HG03175 (cell line): ENCODE results near the gene ULBP2.

Source experiments
- ATAC-seq: cut with Tn5 transposase; IDR thresholded peaks from one replicate; pipeline ENCODE4 v1.9.1; 2021; ENCODE audit warnings: mild to moderate bottlenecking, moderate library complexity; ENCODE audit not compliant: unreplicated experiment

Gene ULBP2

DNA sequence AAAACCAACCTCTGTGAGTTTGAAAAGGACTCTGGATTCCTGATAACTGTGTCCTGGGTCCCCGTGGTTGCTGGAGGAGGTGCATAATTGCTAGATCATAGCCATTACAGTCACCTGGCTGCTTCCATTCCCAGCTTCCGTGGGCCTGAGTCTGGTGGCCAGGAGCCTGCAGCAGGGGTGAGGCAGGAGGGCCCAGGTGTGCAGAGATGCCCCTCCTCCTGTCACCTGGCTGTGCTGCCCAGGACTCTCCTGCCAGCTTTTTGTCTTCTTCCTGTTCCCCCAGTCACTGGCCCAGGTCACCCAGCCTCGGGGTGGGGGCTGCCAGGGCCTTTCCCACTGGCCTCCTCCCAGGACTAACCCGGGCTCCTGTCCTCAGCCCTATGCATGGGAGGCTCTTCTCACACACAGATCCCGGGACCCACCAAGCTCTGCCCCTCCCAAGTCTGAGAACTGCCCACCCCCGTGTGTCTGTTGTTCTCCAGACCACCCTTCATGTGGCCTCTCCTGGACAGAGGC lies 53.5 kb downstream of the ULBP2 start:
- ATAC-seq, result no peak

DNA sequence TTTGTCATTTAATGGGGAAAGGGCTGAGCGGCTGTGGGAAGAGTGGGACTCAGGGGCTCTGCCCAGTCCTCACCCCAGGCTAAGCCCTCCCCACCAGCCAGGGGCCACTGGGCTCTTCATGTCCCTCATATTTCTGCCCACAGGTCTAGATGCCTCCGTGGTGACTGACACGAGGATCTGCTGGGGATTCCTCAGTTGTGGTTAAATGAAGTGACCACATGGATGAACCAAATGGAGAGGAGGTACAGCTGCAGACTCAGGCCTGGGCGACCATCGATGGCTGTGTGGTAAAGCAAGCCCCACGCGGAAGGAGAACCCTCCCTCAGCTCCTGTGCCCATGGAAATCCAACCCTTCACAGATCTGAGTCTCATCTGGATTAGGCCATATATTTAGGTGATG lies 54.2 kb downstream of the ULBP2 start:
- ATAC-seq, result no peak
